BLaER1 (cell line): Measurements from ENCODE around the gene HNRNPLL.
A peak's percentile ranks its signal among the peaks of the same experiment; 100 is the strongest.

Experiments
- H3K27ac ChIP-seq: shearing (Covaris generic); formaldehyde crosslinking; 2 replicates; pipeline ENCODE4 v1.8.1; 2022
- H3K27me3 ChIP-seq: shearing (Covaris generic); formaldehyde crosslinking; 2 replicates; pipeline ENCODE4 v1.8.1; 2022
- H3K36me3 ChIP-seq: shearing (Covaris generic); formaldehyde crosslinking; 2 replicates; pipeline ENCODE4 v1.8.1; 2022
- H3K4me1 ChIP-seq: shearing (Covaris generic); formaldehyde crosslinking; 2 replicates; pipeline ENCODE4 v1.8.1; 2022
- H3K4me2 ChIP-seq: shearing (Covaris generic); formaldehyde crosslinking; 2 replicates; pipeline ENCODE4 v1.8.1; 2022
- H3K4me3 ChIP-seq: shearing (Covaris generic); formaldehyde crosslinking; 2 replicates; pipeline ENCODE4 v1.8.1; 2022
- H3K9ac ChIP-seq: shearing (Covaris generic); formaldehyde crosslinking; 2 replicates; pipeline ENCODE4 v1.8.1; 2022
- H3K9me3 ChIP-seq: shearing (Covaris generic); formaldehyde crosslinking; 2 replicates; pipeline ENCODE4 v1.8.1; 2022
- H4K20me1 ChIP-seq: shearing (Covaris generic); formaldehyde crosslinking; 2 replicates; pipeline ENCODE4 v1.8.1; 2022
- Cebpa-rat ChIP-seq: shearing (Covaris generic); IDR thresholded peaks from 2 replicates; pipeline ENCODE4 v1.8.1; 2022

The HNRNPLL gene

DNA sequence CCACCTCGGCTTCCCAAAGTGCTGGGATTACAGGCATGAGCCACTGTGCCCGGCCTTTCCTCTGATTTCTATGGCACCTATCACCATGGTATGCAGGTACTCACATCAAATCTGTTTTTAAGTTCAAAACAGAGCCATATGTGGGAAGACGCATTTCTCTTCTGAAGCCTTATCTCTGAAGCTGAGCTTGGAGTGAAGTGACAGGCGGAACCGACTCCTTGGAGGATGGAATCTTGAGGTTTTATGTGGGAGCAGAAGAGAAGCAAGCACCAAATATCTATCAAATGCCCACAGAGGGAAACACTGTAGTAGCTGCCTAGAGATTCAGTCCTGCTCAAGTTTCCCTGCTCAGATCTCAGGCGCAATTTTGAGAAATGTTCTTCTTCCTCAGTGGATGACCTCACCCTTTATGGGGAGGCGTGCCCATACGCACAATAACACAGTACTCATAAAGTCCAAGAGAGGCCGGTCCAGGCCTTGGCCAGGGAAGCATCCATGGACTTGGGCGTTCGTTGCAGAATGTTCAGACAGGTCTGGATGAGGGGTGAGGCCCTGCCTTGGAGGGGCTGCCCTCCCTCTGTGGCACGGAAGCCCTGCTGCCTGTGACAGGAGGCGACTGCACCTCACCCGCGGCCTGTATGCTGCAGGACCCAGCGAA lies 67.9 kb downstream of the HNRNPLL start:
- Histone ChIP-seq H3K4me1 (0 out of 2 replicates have a peak, but pooled peaks cover 5% of the 10 kb centered on the region), H3K9me3 (no peaks in the 10 kb centered on the region), H3K36me3 (no peaks in the 10 kb centered on the region), H3K27me3 (no peaks in the 10 kb centered on the region), H3K9ac (no peak overlapping the region), H3K27ac (no peak overlapping the region), H4K20me1 (no peaks in the 10 kb centered on the region), H3K4me3 (no peak overlapping the region), H3K4me2 (no peak overlapping the region)
- TF ChIP-seq Cebpa-rat: no peak

DNA sequence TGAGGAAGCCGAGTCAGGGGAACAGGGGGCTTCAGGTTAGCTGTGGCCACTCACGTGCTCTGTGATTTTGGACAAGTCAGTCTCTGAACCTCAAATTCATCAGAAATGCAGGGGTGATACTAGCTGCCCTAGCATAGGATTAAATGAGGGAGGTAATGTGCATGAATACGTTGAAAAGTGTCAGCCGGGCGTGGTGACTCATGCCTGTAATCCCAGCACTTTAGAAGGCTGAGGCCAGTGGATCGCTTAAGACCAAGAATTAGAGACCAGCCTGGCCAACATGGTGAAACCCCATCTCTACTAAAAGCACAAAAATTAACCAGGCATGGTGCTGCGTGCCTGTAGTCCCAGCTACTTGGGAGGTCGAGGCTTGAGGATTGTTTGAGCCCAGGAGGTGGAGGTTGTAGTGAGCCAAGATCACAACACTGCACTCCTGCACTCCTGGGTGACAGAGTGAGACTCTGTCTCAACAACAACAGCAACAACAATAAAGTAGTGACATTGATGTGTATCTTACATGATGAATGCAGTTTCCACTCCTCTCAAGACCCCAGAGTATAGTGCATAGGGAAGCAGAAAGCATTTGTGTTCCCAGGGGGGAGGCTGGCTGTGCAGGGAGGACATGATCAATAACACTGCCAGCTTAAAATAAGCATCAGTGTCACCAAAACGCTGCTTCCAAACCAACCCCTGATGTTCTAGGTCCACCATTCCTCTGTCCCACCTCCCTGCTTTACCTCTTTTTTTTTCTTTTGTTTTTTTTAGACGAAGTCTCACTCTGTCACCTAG lies 68.8 kb downstream of the HNRNPLL start:
- Histone ChIP-seq H3K27me3 (peaks cover 4% of the 10 kb centered on the region; the same call in 1 of the 2 replicates), H3K4me2 (no peak overlapping the region), H3K4me1 (0 out of 2 replicates have a peak, but pooled peaks cover 5% of the 10 kb centered on the region), H3K9me3 (no peaks in the 10 kb centered on the region), H3K4me3 (no peak overlapping the region), H4K20me1 (no peaks in the 10 kb centered on the region), H3K9ac (no peak overlapping the region), H3K27ac (no peak overlapping the region), H3K36me3 (no peaks in the 10 kb centered on the region)
- TF ChIP-seq Cebpa-rat: no peak

- no peak overlapping the region for H3K4me2 ChIP-seq
- no peaks in the 10 kb centered on the region for H3K9me3 ChIP-seq
- no peak overlapping the region for H3K27ac ChIP-seq
- H3K27me3 ChIP-seq: peaks cover 12% of the 10 kb centered on the region
- H3K4me1 ChIP-seq: 0 out of 2 replicates have a peak, but pooled peaks cover 5% of the 10 kb centered on the region
- no peak overlapping the region for H3K9ac ChIP-seq
- H4K20me1 ChIP-seq: no peaks in the 10 kb centered on the region
- H3K36me3 ChIP-seq: no peaks in the 10 kb centered on the region
- TF ChIP-seq Cebpa-rat: no peak
- H3K4me3 ChIP-seq: no peak overlapping the region
Observed at GRCh38 chr2:38533180-38533579, 69.5 kb downstream of the HNRNPLL start.

DNA sequence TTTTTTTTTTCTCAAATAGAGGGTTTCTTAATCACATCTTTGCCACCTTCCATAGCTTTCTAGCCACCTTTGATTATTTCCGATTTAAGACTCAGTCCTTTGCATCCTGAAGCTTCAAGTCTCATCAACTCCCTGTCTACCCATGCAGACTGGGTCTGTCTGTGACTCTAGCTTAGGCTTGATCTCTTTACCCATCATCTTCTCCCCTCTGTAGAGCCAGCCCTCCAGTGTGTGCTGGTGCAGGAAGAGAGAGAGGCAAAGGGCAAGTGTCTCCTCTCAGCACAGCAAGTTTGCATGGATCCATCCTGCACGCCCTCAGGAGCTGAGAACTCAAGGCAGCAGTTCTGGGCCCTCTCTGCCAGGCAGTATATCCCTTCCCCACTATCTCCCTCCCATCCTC lies 70.4 kb downstream of the HNRNPLL start:
- H3K4me2 ChIP-seq: no peak overlapping the region
- no peaks in the 10 kb centered on the region for H4K20me1 ChIP-seq
- H3K9ac ChIP-seq: no peak overlapping the region
- H3K9me3 ChIP-seq: no peaks in the 10 kb centered on the region; the same call in 1 of the 2 replicates
- peaks cover 6% of the 10 kb centered on the region; the same call in 1 of the 2 replicates for H3K4me1 ChIP-seq
- no peak overlapping the region for H3K4me3 ChIP-seq
- TF ChIP-seq Cebpa-rat: no peak
- H3K36me3 ChIP-seq: no peaks in the 10 kb centered on the region
- H3K27ac ChIP-seq: no peak overlapping the region
- H3K27me3 ChIP-seq: peaks cover 16% of the 10 kb centered on the region

GRCh38 chr2:38529208-38529607 lies 73.5 kb downstream of the HNRNPLL start:
- no peaks in the 10 kb centered on the region for H3K36me3 ChIP-seq
- no peaks in the 10 kb centered on the region; the same call in 1 of the 2 replicates for H3K9me3 ChIP-seq
- no peak overlapping the region for H3K4me2 ChIP-seq
- peaks cover 37% of the 10 kb centered on the region for H3K4me1 ChIP-seq
- H4K20me1 ChIP-seq: no peaks in the 10 kb centered on the region
- no peak overlapping the region for H3K27ac ChIP-seq
- TF ChIP-seq Cebpa-rat: no peak
- H3K27me3 ChIP-seq: peaks cover 16% of the 10 kb centered on the region
- no peak overlapping the region for H3K9ac ChIP-seq
- no peak overlapping the region for H3K4me3 ChIP-seq

- no peak for TF ChIP-seq Cebpa-rat
- Histone ChIP-seq H3K9me3 (no peaks in the 10 kb centered on the region; the same call in 1 of the 2 replicates), H3K36me3 (no peaks in the 10 kb centered on the region), H3K4me3 (no peak overlapping the region), H3K9ac (no peak overlapping the region), H3K27ac (no peak overlapping the region), H3K4me2 (no peak overlapping the region), H3K27me3 (peaks cover 16% of the 10 kb centered on the region), H3K4me1 (peaks cover 43% of the 10 kb centered on the region), H4K20me1 (no peaks in the 10 kb centered on the region)
Observed at GRCh38 chr2:38528534-38528933, 74.2 kb downstream of the HNRNPLL start.

GRCh38 chr2:38528008-38528442 lies 74.7 kb downstream of the HNRNPLL start:
- Histone ChIP-seq H3K4me2 (peak overlapping the region; percentile 30), H3K27me3 (peaks cover 16% of the 10 kb centered on the region), H3K9ac (no peak overlapping the region), H4K20me1 (no peaks in the 10 kb centered on the region), H3K4me1 (peaks cover 44% of the 10 kb centered on the region), H3K4me3 (no peak overlapping the region), H3K27ac (no peak overlapping the region), H3K36me3 (no peaks in the 10 kb centered on the region), H3K9me3 (no peaks in the 10 kb centered on the region; the same call in 1 of the 2 replicates)
- TF ChIP-seq Cebpa-rat: no peak

- no peaks in the 10 kb centered on the region for H3K36me3 ChIP-seq
- no peaks in the 10 kb centered on the region; the same call in 1 of the 2 replicates for H3K9me3 ChIP-seq
- no peaks in the 10 kb centered on the region for H4K20me1 ChIP-seq
- peaks cover 16% of the 10 kb centered on the region for H3K27me3 ChIP-seq
- no peak for TF ChIP-seq Cebpa-rat
- no peak overlapping the region for H3K4me3 ChIP-seq
- peaks cover 48% of the 10 kb centered on the region for H3K4me1 ChIP-seq
- H3K9ac ChIP-seq: no peak overlapping the region
- H3K4me2 ChIP-seq: peak overlapping the region; percentile 30; the same call in 1 of the 2 replicates
- no peak overlapping the region for H3K27ac ChIP-seq
Observed at GRCh38 chr2:38527338-38528007, 75.3 kb downstream of the HNRNPLL start.

GRCh38 chr2:38526195-38526594 lies 76.5 kb downstream of the HNRNPLL start:
- Histone ChIP-seq H3K9ac (no peak overlapping the region), H3K4me3 (no peak overlapping the region), H3K4me2 (peak overlapping the region; percentile 17), H3K27me3 (peaks cover 16% of the 10 kb centered on the region), H3K27ac (no peak overlapping the region), H3K9me3 (no peaks in the 10 kb centered on the region; the same call in 1 of the 2 replicates), H3K4me1 (peaks cover 48% of the 10 kb centered on the region), H3K36me3 (no peaks in the 10 kb centered on the region), H4K20me1 (no peaks in the 10 kb centered on the region)
- no peak for TF ChIP-seq Cebpa-rat
